Right cardiac atrium (tissue), 5 donors: Measurements from ENCODE around the gene ABHD17B. TPM values are rescaled to one million over a fixed set of nuclear protein-coding genes. Genes with fewer than 3 reads are reported as not detected.

Source experiments
- ATAC-seq, 2 donors: fragments of 200-7000 bp; cut with Tn5 transposase; one replicate each; pipeline versions ENCODE4 v1.8.0 to v1.9.1; 2020; ENCODE audit warnings: moderate library complexity in 2 of 2, mild to moderate bottlenecking in 1 of 2
- DNase-seq, 3 donors: peaks; one replicate each; pipeline ENCODE4 v3.0.0-alpha.2; 2020
- H3K27ac ChIP-seq: one replicate; pipeline ENCODE4 v1.5.1; 2013; ENCODE audit warnings: mild to moderate bottlenecking, low read length, control low read depth, moderate library complexity
- H3K27me3 ChIP-seq: one replicate; pipeline ENCODE4 v1.6.1; 2013; ENCODE audit not compliant: control insufficient read depth, insufficient read depth
- H3K4me1 ChIP-seq: one replicate; pipeline ENCODE4 v1.6.1; 2013; ENCODE audit warnings: low read length; ENCODE audit not compliant: control insufficient read depth, insufficient read depth
- H3K4me3 ChIP-seq: one replicate; pipeline ENCODE4 v1.5.1; 2013; ENCODE audit warnings: low read length, control low read depth
- H3K9me3 ChIP-seq: one replicate; pipeline ENCODE4 v1.6.1; 2013; ENCODE audit warnings: low read length; ENCODE audit not compliant: control insufficient read depth
- WGBS: extraction: QIAGEN DNeasy Blood & Tissue Kit; methylation state at CpG from one replicate; pipeline ENCODE4 v1.1.7; 2013; 5-methylcytosine and 5-hydroxymethylcytosine counted together
- intact Hi-C, 4 donors: fragments of 100-400 bp; cut with DNase I; formaldehyde crosslinking; loops; one replicate each; pipeline versions ENCODE4 v1.11.0 to v1.14.0; 2022 to 2023
- polyA plus RNA-seq: library from polyadenylated mRNA; stranded (reverse); fragments of 200-250 nt; gene quantifications from one replicate; pipeline ENCODE4 v1.2.3, GENCODE V29; 2013
- total RNA-seq, 4 donors: library from RNA; stranded (reverse); fragmentation: NEBNext Ultra II Directional; extraction: Animal tissue kit (Norgen Biotek cat#: 25700); gene quantifications; one replicate each; pipeline ENCODE4 v1.2.1, GENCODE V29; 2021
- donor health status: healthy with polysubstance abuse.
- donor health status: DM: no; HTN: yes; CAD: no.
- donor health status: DM: no; HTN: no; CAD: no.
- donor health status: DM: no; HTN: yes; CAD: no; lungs with severe emphysema.
- donor health status: DM: yes; HTN: yes; CAD: no.

ABHD17B gene
- total and polyA plus RNA-seq, 5 donors = 4.8 to 11.4 (median 10.2) TPM

GRCh38 chr9:71875345-71875744, 35.6 kb downstream of the ABHD17B start:
- Histone ChIP-seq H3K4me1 (no peaks in the 10 kb centered on the region), H3K4me3 (no peak overlapping the region), H3K9me3 (no peaks in the 10 kb centered on the region), H3K27me3 (no peaks in the 10 kb centered on the region), H3K27ac (no peak overlapping the region)
- WGBS = 97% methylated on average over 6 of the region's 6 CpGs
- intact Hi-C loops = no loop called here
- no peak for DNase-seq
- ATAC-seq = no peak

DNA sequence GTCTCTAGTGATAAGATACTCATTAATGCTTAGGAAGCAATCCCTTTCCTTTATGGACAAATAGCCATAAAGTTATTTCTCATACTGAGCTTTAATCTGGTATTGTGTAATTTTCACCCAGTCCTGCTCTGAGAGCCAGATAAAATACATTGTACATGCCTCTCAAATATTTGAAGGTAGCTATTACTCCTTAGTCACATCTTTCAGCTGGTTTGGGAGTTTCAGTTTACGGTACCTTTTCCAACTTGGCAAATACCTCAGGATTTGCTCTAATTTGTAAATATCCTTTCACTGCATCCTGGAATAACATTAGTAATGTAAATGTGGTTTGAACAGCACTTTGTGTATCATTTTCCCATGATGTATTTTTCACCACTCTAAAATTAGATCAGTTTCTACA, 47.4 kb downstream of the ABHD17B start:
- WGBS = 87% methylated on average over 1 of the region's 1 CpG
- intact Hi-C loops = no loop called here
- Histone ChIP-seq H3K9me3 (no peaks in the 10 kb centered on the region), H3K27ac (no peak overlapping the region), H3K4me3 (no peak overlapping the region), H3K4me1 (no peaks in the 10 kb centered on the region), H3K27me3 (no peaks in the 10 kb centered on the region)
- no peak for ATAC-seq
- no peak for DNase-seq

DNA sequence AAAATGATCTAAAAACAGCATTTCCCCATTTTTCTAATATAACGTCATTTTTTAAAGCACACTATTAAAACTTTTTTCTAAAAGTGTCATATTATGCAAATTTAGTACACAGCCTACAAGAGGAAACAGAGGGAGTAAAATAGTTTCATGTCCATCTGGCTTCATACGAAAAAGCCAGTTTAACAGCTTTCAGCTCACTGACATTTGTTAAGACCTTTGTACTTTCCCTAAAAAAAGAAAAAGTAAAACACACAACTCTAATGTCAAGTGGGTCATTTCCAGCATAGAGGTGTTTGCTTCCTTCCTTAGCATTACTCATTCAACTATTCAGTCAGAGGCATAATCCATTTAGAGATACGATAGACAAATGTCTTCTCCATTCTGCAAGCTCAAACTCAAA, 49.4 kb downstream of the ABHD17B start:
- H3K27me3 ChIP-seq = no peaks in the 10 kb centered on the region
- ATAC-seq (no peak), DNase-seq (no peak)
- intact Hi-C loops = no loop called here
- H3K27ac ChIP-seq = no peak overlapping the region
- no peaks in the 10 kb centered on the region for H3K9me3 ChIP-seq
- 78% methylated on average over 3 of the region's 3 CpGs for WGBS
- H3K4me1 ChIP-seq = no peaks in the 10 kb centered on the region
- no peak overlapping the region for H3K4me3 ChIP-seq

DNA sequence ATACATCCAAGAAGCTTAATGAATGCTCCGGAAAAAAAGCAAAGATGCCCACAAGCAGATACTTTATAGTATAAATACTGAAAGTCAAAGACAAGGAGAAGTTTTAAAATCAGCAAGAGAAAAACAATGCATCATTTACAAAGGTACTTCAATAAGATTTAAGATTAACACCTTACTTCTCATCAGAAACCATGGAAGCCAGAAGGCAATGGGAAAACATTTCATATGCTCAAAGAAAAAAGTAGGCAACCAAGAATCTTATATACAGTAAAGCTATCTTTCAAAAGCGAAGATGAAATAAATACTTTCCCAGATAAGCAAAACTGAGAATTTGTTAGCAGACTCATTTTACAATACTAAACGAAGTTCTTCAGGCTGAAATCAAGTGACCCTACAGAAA, 51.1 kb downstream of the ABHD17B start:
- WGBS = 98% methylated on average over 3 of the region's 3 CpGs
- Histone ChIP-seq H3K4me1 (no peaks in the 10 kb centered on the region), H3K27ac (no peak overlapping the region), H3K27me3 (no peaks in the 10 kb centered on the region), H3K9me3 (no peaks in the 10 kb centered on the region), H3K4me3 (no peak overlapping the region)
- no peak for ATAC-seq
- intact Hi-C loops = no loop called here
- DNase-seq = no peak

GRCh38 chr9:71858812-71859211, 52.2 kb downstream of the ABHD17B start:
- Histone ChIP-seq H3K27me3 (no peaks in the 10 kb centered on the region), H3K4me1 (no peaks in the 10 kb centered on the region), H3K27ac (no peak overlapping the region), H3K4me3 (no peak overlapping the region), H3K9me3 (no peaks in the 10 kb centered on the region)
- intact Hi-C loops = no loop called here
- DNase-seq (no peak), ATAC-seq (no peak)

GRCh38 chr9:71858102-71858798, 52.7 kb downstream of the ABHD17B start:
- no peak overlapping the region for H3K27ac ChIP-seq
- H3K4me1 ChIP-seq = no peaks in the 10 kb centered on the region
- ATAC-seq (no peak), DNase-seq (no peak)
- no peaks in the 10 kb centered on the region for H3K9me3 ChIP-seq
- WGBS = 90% methylated on average over 2 of the region's 2 CpGs
- H3K4me3 ChIP-seq = no peak overlapping the region
- no peaks in the 10 kb centered on the region for H3K27me3 ChIP-seq
- intact Hi-C loops = no loop called here

DNA sequence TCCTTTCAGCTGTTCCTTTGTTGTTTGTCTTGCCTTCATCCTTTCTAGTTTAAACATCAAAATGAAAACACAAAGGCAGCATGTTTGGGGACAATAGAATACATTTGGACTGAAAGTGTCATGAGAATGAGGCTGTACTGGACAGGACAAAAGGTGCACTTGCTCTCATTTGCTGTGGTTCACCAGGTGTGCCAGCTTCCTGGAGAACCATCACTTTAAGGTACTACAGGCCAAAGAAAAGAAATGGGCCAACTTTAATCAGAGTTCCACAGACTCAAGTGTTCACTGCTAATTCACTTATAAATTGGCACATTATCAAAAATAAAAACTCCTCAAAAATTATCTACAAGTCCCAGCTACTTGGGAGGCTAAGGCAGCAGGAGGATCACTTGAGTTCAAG, 53.8 kb downstream of the ABHD17B start:
- no peaks in the 10 kb centered on the region for H3K27me3 ChIP-seq
- intact Hi-C loops = no loop called here
- no peak overlapping the region for H3K4me3 ChIP-seq
- ATAC-seq (no peak), DNase-seq (no peak)
- H3K4me1 ChIP-seq = no peaks in the 10 kb centered on the region
- H3K9me3 ChIP-seq = no peaks in the 10 kb centered on the region
- no peak overlapping the region for H3K27ac ChIP-seq

GRCh38 chr9:71854811-71855210, 56.2 kb downstream of the ABHD17B start:
- no peak overlapping the region for H3K4me3 ChIP-seq
- no peak for DNase-seq
- no peaks in the 10 kb centered on the region for H3K9me3 ChIP-seq
- no peaks in the 10 kb centered on the region for H3K4me1 ChIP-seq
- no peak for ATAC-seq
- WGBS = 79% methylated on average over 5 of the region's 5 CpGs
- H3K27me3 ChIP-seq = no peaks in the 10 kb centered on the region
- H3K27ac ChIP-seq = no peak overlapping the region
- intact Hi-C loops = no loop called here

DNA sequence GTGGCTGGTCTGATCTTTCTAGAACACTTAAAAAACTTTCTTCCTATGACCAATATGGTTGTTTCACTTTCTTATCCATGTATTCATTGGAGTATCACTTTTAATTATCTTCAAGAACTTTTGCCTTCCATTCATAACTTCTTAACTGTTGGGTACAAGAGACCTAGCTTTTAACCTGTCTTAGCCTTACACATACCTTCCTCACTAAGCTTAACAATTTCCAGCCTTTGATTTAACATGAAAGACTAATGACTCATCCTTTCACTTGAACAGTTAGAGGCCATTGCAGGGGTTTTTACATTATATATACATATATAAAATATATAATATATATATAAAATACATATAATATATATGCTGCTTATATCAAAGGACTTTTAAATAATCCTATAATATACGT, 57.9 kb downstream of the ABHD17B start:
- ATAC-seq = no peak
- intact Hi-C loops = no loop called here
- Histone ChIP-seq H3K27ac (no peak overlapping the region), H3K4me1 (no peaks in the 10 kb centered on the region), H3K4me3 (no peak overlapping the region), H3K9me3 (no peaks in the 10 kb centered on the region), H3K27me3 (no peaks in the 10 kb centered on the region)
- no peak for DNase-seq
- 96% methylated on average over 1 of the region's 1 CpG for WGBS

DNA sequence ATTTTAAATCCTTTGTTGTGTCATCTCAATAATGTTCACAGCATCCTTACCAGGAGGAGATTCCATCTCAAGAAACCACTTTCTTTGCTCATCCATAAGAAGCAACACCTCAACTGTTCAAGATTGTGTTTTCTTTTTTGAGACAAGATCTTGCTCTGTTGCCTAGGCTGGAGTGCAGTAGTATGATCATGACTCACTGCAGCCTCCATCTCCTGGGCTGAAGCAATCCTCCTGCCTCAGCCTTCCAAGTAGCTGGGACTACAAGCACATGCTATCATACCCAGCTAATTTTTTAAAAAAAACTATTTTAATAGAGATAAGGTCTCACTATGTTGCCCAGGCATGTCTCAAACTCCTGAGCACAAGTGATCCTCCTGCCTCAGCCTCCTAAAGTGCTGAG, 60.0 kb downstream of the ABHD17B start:
- Histone ChIP-seq H3K9me3 (no peaks in the 10 kb centered on the region), H3K4me3 (no peak overlapping the region), H3K4me1 (no peaks in the 10 kb centered on the region), H3K27ac (no peak overlapping the region), H3K27me3 (no peaks in the 10 kb centered on the region)
- ATAC-seq (no peak), DNase-seq (no peak)
- intact Hi-C loops = no loop called here

DNA sequence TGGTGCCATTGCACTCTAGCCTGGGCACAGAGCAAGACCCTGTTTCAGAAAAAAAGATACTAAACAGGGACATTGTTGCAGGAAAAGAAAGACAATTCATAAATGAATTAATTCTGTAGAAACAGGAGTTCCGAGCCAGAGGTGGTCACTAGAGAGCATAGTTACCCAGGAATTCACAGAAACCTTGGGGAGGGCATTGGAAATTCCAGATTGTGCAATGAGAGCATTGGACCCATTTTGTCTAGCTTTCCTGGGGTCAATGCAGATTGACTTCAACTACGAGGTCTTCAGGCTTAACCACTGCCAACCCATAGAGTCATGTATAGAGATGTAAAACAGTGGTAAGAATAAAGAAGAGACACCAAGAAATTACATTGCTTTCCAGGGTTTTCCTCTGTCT, 63.1 kb downstream of the ABHD17B start:
- H3K27ac ChIP-seq = no peak overlapping the region
- no peaks in the 10 kb centered on the region for H3K27me3 ChIP-seq
- H3K4me3 ChIP-seq = no peak overlapping the region
- ATAC-seq (no peak), DNase-seq (no peak)
- intact Hi-C loops = no loop called here
- 82% methylated on average over 2 of the region's 2 CpGs for WGBS
- no peaks in the 10 kb centered on the region for H3K9me3 ChIP-seq
- H3K4me1 ChIP-seq = no peaks in the 10 kb centered on the region

- no peaks in the 10 kb centered on the region for H3K4me1 ChIP-seq
- intact Hi-C loops = no loop called here
- no peaks in the 10 kb centered on the region for H3K27me3 ChIP-seq
- H3K4me3 ChIP-seq = no peak overlapping the region
- ATAC-seq (no peak), DNase-seq (no peak)
- H3K9me3 ChIP-seq = no peaks in the 10 kb centered on the region
- no peak overlapping the region for H3K27ac ChIP-seq
These were observed 66.2 kb downstream of the ABHD17B start for GRCh38 chr9:71844808-71845207.
